IMR-90 (cell line): Measurements from ENCODE around the gene STAT3. TPM values are rescaled to one million over a fixed set of nuclear protein-coding genes. Genes with fewer than 3 reads are reported as not detected.

Experiments
- ATAC-seq: fragments of 200-7000 bp; cut with Tn5 transposase; 2 replicates; pipeline ENCODE4 v1.9.1; 2020; ENCODE audit warnings: low read depth, mild to moderate bottlenecking, moderate library complexity
- BruUV-seq: library from RNA; stranded (reverse); fragments of 400-500 nt; replicated peaks from 2 replicates; lab custom pipeline; 2021; lab: Mats Ljungman, UMichigan
- CTCF ChIA-PET: fragments of 300-600 bp; formaldehyde crosslinking; extraction: SDS; loops from one replicate; lab custom pipeline; 2021; ENCODE audit warnings: antibody characterized with exemption; lab: Yijun Ruan, JAX
- POLR2A ChIA-PET: fragments of 300-600 bp; sonication (Branson Sonifier 250); formaldehyde crosslinking; loops from one replicate; lab custom pipeline; 2022; ENCODE audit warnings: antibody characterized with exemption; ENCODE audit not compliant: unreplicated experiment; lab: Charles Lee
- DNase-seq: peaks from one replicate; pipeline ENCODE4 v3.0.0; 2013
- H2AFZ ChIP-seq: replicated peaks from 2 replicates; pipeline ENCODE3; 2013; ENCODE audit warnings: low read length, mild to moderate bottlenecking; ENCODE audit not compliant: poor library complexity
- H2AK5ac ChIP-seq: 2 replicates; pipeline ENCODE4 v1.6.1; 2013; ENCODE audit warnings: low read depth, low read length, inconsistent platforms
- H2AK9ac ChIP-seq: replicated peaks from 2 replicates; pipeline ENCODE3; 2013; ENCODE audit warnings: mild to moderate bottlenecking, low read depth, low read length, moderate library complexity; ENCODE audit not compliant: poor library complexity
- H2BK120ac ChIP-seq: 2 replicates; pipeline ENCODE4 v1.6.1; 2013; ENCODE audit warnings: low read depth, low read length, inconsistent platforms
- H2BK15ac ChIP-seq: 3 replicates; pipeline ENCODE4 v1.6.1; 2013; ENCODE audit warnings: low read depth, low read length, inconsistent platforms
- H2BK20ac ChIP-seq: 2 replicates; pipeline ENCODE4 v1.6.1; 2013; ENCODE audit warnings: low read depth, mild to moderate bottlenecking, inconsistent platforms, low read length, moderate library complexity
- H2BK5ac ChIP-seq: 2 replicates; pipeline ENCODE4 v1.6.1; 2013; ENCODE audit warnings: mild to moderate bottlenecking, low read depth, low read length, inconsistent platforms; ENCODE audit not compliant: poor library complexity, severe bottlenecking
- H3K14ac ChIP-seq: replicated peaks from 2 replicates; pipeline ENCODE4 v1.6.1; 2013; ENCODE audit warnings: low read depth, low read length, inconsistent platforms
- H3K18ac ChIP-seq: 2 replicates; pipeline ENCODE4 v1.6.1; 2013; ENCODE audit warnings: low read depth, low read length, control low read depth
- H3K23ac ChIP-seq: 2 replicates; pipeline ENCODE4 v1.6.1; 2013; ENCODE audit warnings: low read depth, low read length, inconsistent platforms
- H3K27ac ChIP-seq: 2 replicates; pipeline ENCODE4 v1.5.1; 2013; ENCODE audit warnings: mild to moderate bottlenecking, control low read depth, low read length; ENCODE audit not compliant: insufficient read depth
- H3K27me3 ChIP-seq: 2 replicates; pipeline ENCODE4 v1.6.1; 2013; ENCODE audit warnings: low read length; ENCODE audit not compliant: control insufficient read depth, insufficient read depth
- H3K36me3 ChIP-seq: 2 replicates; pipeline ENCODE4 v1.6.1; 2013; ENCODE audit warnings: low read length, mixed read lengths; ENCODE audit not compliant: control insufficient read depth, insufficient read depth
- H3K4ac ChIP-seq: 2 replicates; pipeline ENCODE4 v1.6.1; 2013; ENCODE audit warnings: low read depth, low read length, inconsistent platforms
- H3K4me1 ChIP-seq: 2 replicates; pipeline ENCODE4 v1.6.1; 2013; ENCODE audit warnings: low read length, mixed read lengths; ENCODE audit not compliant: control insufficient read depth, insufficient read depth
- H3K4me2 ChIP-seq: 2 replicates; pipeline ENCODE4 v1.6.1; 2013; ENCODE audit warnings: low read depth, mild to moderate bottlenecking, control low read depth, low read length, moderate library complexity
- H3K4me3 ChIP-seq: 2 replicates; pipeline ENCODE4 v1.5.1; 2013; ENCODE audit warnings: low read depth, mild to moderate bottlenecking, control low read depth, low read length, moderate library complexity; ENCODE audit not compliant: insufficient read depth
- H3K56ac ChIP-seq: 2 replicates; pipeline ENCODE4 v1.6.1; 2013; ENCODE audit warnings: low read length, inconsistent platforms; ENCODE audit not compliant: insufficient read depth; ENCODE audit errors: extremely low read depth
- H3K79me1 ChIP-seq, 2 experiments: 2 replicates each; pipeline ENCODE4 v1.6.1; 2013; ENCODE audit warnings: low read length in 2 of 2, inconsistent platforms in 1 of 2, low read depth in 1 of 2
- H3K9ac ChIP-seq: 2 replicates; pipeline ENCODE4 v1.6.1; 2013; ENCODE audit warnings: low read depth, low read length, control low read depth
- H3K9me1 ChIP-seq: 2 replicates; pipeline ENCODE4 v1.6.1; 2013; ENCODE audit warnings: low read length, inconsistent platforms; ENCODE audit not compliant: insufficient read depth
- H3K9me3 ChIP-seq: 2 replicates; pipeline ENCODE4 v1.6.1; 2013; ENCODE audit warnings: low read length; ENCODE audit not compliant: control insufficient read depth, insufficient read depth
- H4K20me1 ChIP-seq: 2 replicates; pipeline ENCODE4 v1.6.1; 2013; ENCODE audit warnings: low read length, inconsistent platforms; ENCODE audit not compliant: insufficient read depth
- H4K5ac ChIP-seq: 2 replicates; pipeline ENCODE4 v1.6.1; 2013; ENCODE audit warnings: mild to moderate bottlenecking, low read depth, low read length, control low read depth
- H4K8ac ChIP-seq, 2 experiments: 2 replicates each; pipeline ENCODE4 v1.6.1; 2013; ENCODE audit warnings: low read depth in 2 of 2, low read length in 2 of 2, control low read depth in 1 of 2, inconsistent platforms in 1 of 2
- H4K91ac ChIP-seq: 2 replicates; pipeline ENCODE4 v1.6.1; 2013; ENCODE audit warnings: low read depth, low read length, inconsistent platforms; ENCODE audit not compliant: insufficient read depth
- BHLHE40 ChIP-seq: fragments of 150-350 bp; IDR thresholded peaks from 2 replicates; pipeline ENCODE4 v1.6.1; 2016; ENCODE audit warnings: mild to moderate bottlenecking, low read depth, low read length
- CEBPB ChIP-seq: IDR thresholded peaks from 2 replicates; pipeline ENCODE4 v1.6.1; 2012; ENCODE audit warnings: low read depth, low read length, improper control_type of control experiment
- CTCF ChIP-seq: conservative IDR thresholded peaks from 2 replicates; pipeline ENCODE4 v1.5.1; 2012; ENCODE audit warnings: mild to moderate bottlenecking, low read depth, low read length, improper control_type of control experiment
- MAFK ChIP-seq: IDR thresholded peaks from 2 replicates; pipeline ENCODE4 v1.6.1; 2012; ENCODE audit warnings: low read depth, low read length, improper control_type of control experiment
- MAZ ChIP-seq: IDR thresholded peaks from 2 replicates; pipeline ENCODE4 v1.6.1; 2012; ENCODE audit warnings: low read depth, mild to moderate bottlenecking, low read length, improper control_type of control experiment, moderate library complexity, borderline replicate concordance
- MXI1 ChIP-seq: IDR thresholded peaks from 2 replicates; pipeline ENCODE4 v1.6.1; 2012; ENCODE audit warnings: low read depth, mild to moderate bottlenecking, low read length, moderate library complexity, borderline replicate concordance
- NFE2L2 ChIP-seq: fragments of 150-350 bp; IDR thresholded peaks from 2 replicates; pipeline ENCODE4 v1.6.1; 2016; ENCODE audit warnings: low read depth, mild to moderate bottlenecking, low read length
- POLR2A ChIP-seq: IDR thresholded peaks from 2 replicates; pipeline ENCODE4 v1.6.1; 2012; ENCODE audit warnings: mild to moderate bottlenecking, low read depth, low read length
- RAD21 ChIP-seq: IDR thresholded peaks from 2 replicates; pipeline ENCODE4 v1.6.1; 2012; ENCODE audit warnings: low read length, improper control_type of control experiment
- RCOR1 ChIP-seq: IDR thresholded peaks from 2 replicates; pipeline ENCODE4 v1.6.1; 2012; ENCODE audit warnings: mild to moderate bottlenecking, low read length, improper control_type of control experiment; ENCODE audit not compliant: insufficient replicate concordance
- RFX5 ChIP-seq: IDR thresholded peaks from 2 replicates; pipeline ENCODE4 v1.8.0; 2012; ENCODE audit warnings: low read depth, mild to moderate bottlenecking, low read length, moderate library complexity
- USF2 ChIP-seq: fragments of 150-350 bp; IDR thresholded peaks from 2 replicates; pipeline ENCODE4 v1.6.1; 2017; ENCODE audit warnings: mild to moderate bottlenecking, antibody characterized with exemption, low read length, low read depth
- WGBS, 2 experiments: methylation state at CpG; one replicate each; pipeline versions ENCODE4 v1.1.5 to v1.1.7; 2013; ENCODE audit warnings: missing lambda C conversion rate in 2 of 2; ENCODE audit not compliant: insufficient read length in 1 of 2; ENCODE audit errors: extremely low coverage in 2 of 2; 5-methylcytosine and 5-hydroxymethylcytosine counted together
- dilution Hi-C: fragments of 300-500 bp; cut with HindIII; formaldehyde crosslinking; loops from one replicate; pipeline ENCODE4 v1.14.3; 2018; ENCODE audit warnings: low sequenced_read_pairs; ENCODE audit not compliant: unreplicated experiment
- in situ Hi-C: fragments of 300-500 bp; cut with MboI; formaldehyde crosslinking; loops from 3 replicates; pipeline ENCODE4 v1.14.3; 2019; ENCODE audit warnings: low sequenced_read_pairs, inconsistent platforms, mixed read lengths
- intact Hi-C: fragments of 100-400 bp; cut with micrococcal nuclease; formaldehyde crosslinking; loops from 2 replicates; pipeline ENCODE4 v1.10.0; 2022
- polyA plus RNA-seq, 3 experiments: library from polyadenylated mRNA; depleted of rRNA; stranded (reverse); fragments of >200 nt; gene quantifications; 2 replicates each; pipeline ENCODE4 v1.2.3, GENCODE V29; 2012; ENCODE audit warnings: low replicate concordance in 1 of 3
- total RNA-seq: library from RNA; depleted of rRNA; stranded (reverse); fragments of >200 nt; gene quantifications from 2 replicates; pipeline ENCODE4 v1.2.3, GENCODE V29; 2012
- TF ChIP-seq, protein P1 (sequence below): fragments of 150-350 bp; IDR thresholded peaks from 2 replicates; pipeline ENCODE4 v1.6.1; 2016; ENCODE audit warnings: low read depth, mild to moderate bottlenecking, low read length, moderate library complexity, borderline replicate concordance

The STAT3 gene
- total and polyA plus RNA-seq, 2 of the 4 experiments (the other 2 are of a cell fraction), result 47.2 to 66.3 TPM

GRCh38 chr17:42276609-42277341, 111.5 kb downstream of the STAT3 start:
- Histone ChIP-seq H3K4me2 (peak overlapping the region; percentile 71), H4K5ac (peak overlapping the region; percentile 24), H3K4ac (peak overlapping the region; percentile 91), H3K23ac (peak overlapping the region; percentile 69; the same call in 1 of the 2 replicates), H3K18ac (no peak overlapping the region; the same call in 1 of the 2 replicates), H3K79me1 (peaks cover 4 to 39% of the 10 kb centered on the region in 2 experiments; a peak in 2 of 4 replicates), H3K9ac (peak overlapping the region; percentile 60), H2AK9ac (peak overlapping the region; percentile 96), H2BK20ac (no peak overlapping the region), H3K56ac (peak overlapping the region; percentile 61), H2BK15ac (0 out of 3 replicates have a peak overlapping the region, but pooled peaks have one; percentile 59), H2AFZ (peak overlapping the region; percentile 99), H3K27me3 (no peaks in the 10 kb centered on the region), H4K20me1 (peaks cover 19% of the 10 kb centered on the region), H4K8ac (peak overlapping the region; percentile 85 to 87; a peak in 3 of 4 replicates), H3K4me1 (peaks cover 3% of the 10 kb centered on the region), H3K9me1 (peaks cover 4% of the 10 kb centered on the region; the same call in 1 of the 2 replicates), H3K36me3 (no peaks in the 10 kb centered on the region), H3K4me3 (peak overlapping the region; percentile 77), H3K9me3 (no peaks in the 10 kb centered on the region), H2BK5ac (peak overlapping the region; percentile 52), H3K14ac (peak overlapping the region; percentile 89; the same call in 1 of the 2 replicates), H2BK120ac (peak overlapping the region; percentile 75), H2AK5ac (peak overlapping the region; percentile 53; the same call in 1 of the 2 replicates), H3K27ac (peak overlapping the region; percentile 68), H4K91ac (peak overlapping the region; percentile 91)
- intact Hi-C loops (loop anchor here (5.0 kb wide), 1 partner anchor 54 kb away; no protein-coding TSS in a partner anchor), dilution Hi-C loops (no loop called here), in situ Hi-C loops (no loop called here)
- no TSS peak for BruUV-seq
- peak; percentile 35 for ATAC-seq
- peak; percentile 88 for DNase-seq
- POLR2A ChIA-PET, result interaction anchor here (0.6 kb wide), 1 partner anchor 48 kb away, joined by 4 read pairs; no protein-coding TSS in a partner anchor
- CTCF ChIA-PET, result no interaction called here
- WGBS, 2 experiments, result 1% methylated on average over 25 of the region's 44 CpGs; no CpG with 5 or more reads in 1 of the 2 experiments
- 0 out of 2 replicates have a peak, but pooled peaks have one; percentile 15 for TF ChIP-seq POLR2A
- no peak for TF ChIP-seq USF2
- no peak for TF ChIP-seq NFE2L2
- TF ChIP-seq BHLHE40, result peak; percentile 83
- peak; percentile 57; the same call in 1 of the 2 replicates for TF ChIP-seq MAZ
- TF ChIP-seq, protein P1, sequence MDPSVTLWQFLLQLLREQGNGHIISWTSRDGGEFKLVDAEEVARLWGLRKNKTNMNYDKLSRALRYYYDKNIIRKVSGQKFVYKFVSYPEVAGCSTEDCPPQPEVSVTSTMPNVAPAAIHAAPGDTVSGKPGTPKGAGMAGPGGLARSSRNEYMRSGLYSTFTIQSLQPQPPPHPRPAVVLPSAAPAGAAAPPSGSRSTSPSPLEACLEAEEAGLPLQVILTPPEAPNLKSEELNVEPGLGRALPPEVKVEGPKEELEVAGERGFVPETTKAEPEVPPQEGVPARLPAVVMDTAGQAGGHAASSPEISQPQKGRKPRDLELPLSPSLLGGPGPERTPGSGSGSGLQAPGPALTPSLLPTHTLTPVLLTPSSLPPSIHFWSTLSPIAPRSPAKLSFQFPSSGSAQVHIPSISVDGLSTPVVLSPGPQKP, result no peak
- peak; percentile 64; the same call in 1 of the 2 replicates for TF ChIP-seq MXI1
- no peak for TF ChIP-seq MAFK
- TF ChIP-seq RCOR1, result no peak
- TF ChIP-seq RFX5, result no peak
- no peak for TF ChIP-seq CEBPB
- no peak for TF ChIP-seq CTCF
- TF ChIP-seq RAD21, result no peak
